HL-60 (cell line): ENCODE results near the gene TRAF1.

Experiments used
- DNase-seq, 2 experiments: peaks; one replicate each; pipeline ENCODE4 v3.0.0-alpha.2; 2010 to 2020; ENCODE audit warnings: low read depth in 1 of 2, low spot score in 1 of 2
- H3K27ac ChIP-seq: fragments of 250-450 bp; sonication (Bioruptor Pico); replicated peaks from 2 replicates; pipeline ENCODE4 v1.5.1; 2020; ENCODE audit warnings: mild to moderate bottlenecking, moderate library complexity
- H3K27me3 ChIP-seq: fragments of 250-450 bp; sonication (Bioruptor Pico); 2 replicates; pipeline ENCODE4 v1.5.1; 2021; ENCODE audit warnings: mild to moderate bottlenecking, moderate library complexity; ENCODE audit not compliant: insufficient read depth, poor library complexity, severe bottlenecking
- H3K4me3 ChIP-seq: replicated peaks from 2 replicates; pipeline ENCODE4 v1.5.1; 2011; ENCODE audit warnings: mild to moderate bottlenecking, control low read depth, low read length; ENCODE audit not compliant: insufficient read depth
- GABPA ChIP-seq: IDR thresholded peaks from 2 replicates; pipeline ENCODE4 v1.6.1; 2012; ENCODE audit warnings: low read depth
- POLR2AphosphoS5 ChIP-seq: IDR thresholded peaks from 2 replicates; pipeline ENCODE4 v1.6.1; 2012; ENCODE audit warnings: low read depth
- REST ChIP-seq: IDR thresholded peaks from 2 replicates; pipeline ENCODE4 v1.6.1; 2012; ENCODE audit warnings: low read depth; ENCODE audit not compliant: insufficient replicate concordance
- SPI1 ChIP-seq: IDR thresholded peaks from 2 replicates; pipeline ENCODE4 v1.6.1; 2012; ENCODE audit warnings: low read depth, mild to moderate bottlenecking, borderline replicate concordance
- TF ChIP-seq, protein P1 (sequence below): IDR thresholded peaks from one replicate; pipeline ENCODE4 v1.5.1; 2011; ENCODE audit warnings: low read length, control low read depth, inconsistent platforms; ENCODE audit not compliant: insufficient read depth

TRAF1 gene

GRCh38 chr9:120856700-120857099 lies 69.9 kb downstream of the TRAF1 start:
- Histone ChIP-seq H3K27ac (no peak overlapping the region), H3K4me3 (no peak overlapping the region), H3K27me3 (no peaks in the 10 kb centered on the region)
- no peak for DNase-seq
- TF ChIP-seq, protein P1, sequence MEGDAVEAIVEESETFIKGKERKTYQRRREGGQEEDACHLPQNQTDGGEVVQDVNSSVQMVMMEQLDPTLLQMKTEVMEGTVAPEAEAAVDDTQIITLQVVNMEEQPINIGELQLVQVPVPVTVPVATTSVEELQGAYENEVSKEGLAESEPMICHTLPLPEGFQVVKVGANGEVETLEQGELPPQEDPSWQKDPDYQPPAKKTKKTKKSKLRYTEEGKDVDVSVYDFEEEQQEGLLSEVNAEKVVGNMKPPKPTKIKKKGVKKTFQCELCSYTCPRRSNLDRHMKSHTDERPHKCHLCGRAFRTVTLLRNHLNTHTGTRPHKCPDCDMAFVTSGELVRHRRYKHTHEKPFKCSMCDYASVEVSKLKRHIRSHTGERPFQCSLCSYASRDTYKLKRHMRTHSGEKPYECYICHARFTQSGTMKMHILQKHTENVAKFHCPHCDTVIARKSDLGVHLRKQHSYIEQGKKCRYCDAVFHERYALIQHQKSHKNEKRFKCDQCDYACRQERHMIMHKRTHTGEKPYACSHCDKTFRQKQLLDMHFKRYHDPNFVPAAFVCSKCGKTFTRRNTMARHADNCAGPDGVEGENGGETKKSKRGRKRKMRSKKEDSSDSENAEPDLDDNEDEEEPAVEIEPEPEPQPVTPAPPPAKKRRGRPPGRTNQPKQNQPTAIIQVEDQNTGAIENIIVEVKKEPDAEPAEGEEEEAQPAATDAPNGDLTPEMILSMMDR, result no peak
- TF ChIP-seq GABPA, result no peak
- no peak for TF ChIP-seq SPI1
- no peak for TF ChIP-seq REST
- TF ChIP-seq POLR2AphosphoS5, result no peak

- Histone ChIP-seq H3K27ac (no peak overlapping the region), H3K27me3 (no peaks in the 10 kb centered on the region)
- DNase-seq, result no peak
Observed at GRCh38 chr9:120855827-120856670, 70.5 kb downstream of the TRAF1 start.

More at GRCh38 chr9:120855827-120856670, 70.5 kb downstream of the TRAF1 start:
- no peak for TF ChIP-seq GABPA
- TF ChIP-seq, protein P1, result no peak
- no peak for TF ChIP-seq REST
- TF ChIP-seq POLR2AphosphoS5, result no peak
- TF ChIP-seq SPI1, result no peak
- H3K4me3 ChIP-seq, result no peak overlapping the region
